Fibroblast of the conjunctiva (primary cell): ENCODE data around the gene KRTAP19-1.
A peak's percentile ranks its signal among the peaks of the same experiment; 100 is the strongest.
"Not testable (repeated sequence)": the region's sequence is repeated elsewhere in the genome, so short reads cannot be mapped to it uniquely, and the experiment has no call there.

ENCODE experiments used
- DNase-seq: peaks from one replicate; pipeline ENCODE4 v3.0.0-alpha.2; 2010; ENCODE audit warnings: low read depth

Gene KRTAP19-1

GRCh38 chr21:30480145-30480544, at the start of gene KRTAP19-1:
Gene KRTAP19-1 (minus strand): TSS chr21:30480367. CDS start chr21:30480317, 50 bp downstream.
- no peak for DNase-seq

- DNase-seq = no peak
Observed at GRCh38 chr21:30518876-30519275, 38.7 kb upstream of the KRTAP19-1 start.

DNA sequence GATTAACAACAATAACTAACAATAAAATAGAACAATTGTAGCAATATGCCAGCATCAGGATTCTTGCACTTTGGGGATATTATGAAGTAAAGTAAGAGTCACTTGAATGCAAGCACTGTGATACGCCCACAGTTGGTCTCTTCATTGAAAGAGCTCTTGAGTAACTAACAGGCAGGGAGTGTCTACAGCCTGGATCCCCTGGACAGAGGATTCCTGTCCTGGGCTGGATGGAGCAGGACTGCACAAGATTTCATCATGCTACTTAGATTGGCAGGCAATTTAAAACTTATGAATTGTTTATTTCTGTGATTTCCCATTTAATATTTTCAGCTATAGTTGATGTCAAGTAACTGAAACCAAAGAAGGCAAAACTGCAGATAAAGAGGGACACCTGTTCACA, 35.5 kb upstream of the KRTAP19-1 start:
- no peak for DNase-seq

- DNase-seq = not testable (repeated sequence)
Observed at GRCh38 chr21:30505621-30506205, 25.5 kb upstream of the KRTAP19-1 start.

GRCh38 chr21:30502041-30502440, 21.9 kb upstream of the KRTAP19-1 start, which contains the start of gene KRTAP19-5:
Gene KRTAP19-5 (minus strand): TSS chr21:30502141. CDS start chr21:30502090, 51 bp downstream.
- DNase-seq = no peak

DNA sequence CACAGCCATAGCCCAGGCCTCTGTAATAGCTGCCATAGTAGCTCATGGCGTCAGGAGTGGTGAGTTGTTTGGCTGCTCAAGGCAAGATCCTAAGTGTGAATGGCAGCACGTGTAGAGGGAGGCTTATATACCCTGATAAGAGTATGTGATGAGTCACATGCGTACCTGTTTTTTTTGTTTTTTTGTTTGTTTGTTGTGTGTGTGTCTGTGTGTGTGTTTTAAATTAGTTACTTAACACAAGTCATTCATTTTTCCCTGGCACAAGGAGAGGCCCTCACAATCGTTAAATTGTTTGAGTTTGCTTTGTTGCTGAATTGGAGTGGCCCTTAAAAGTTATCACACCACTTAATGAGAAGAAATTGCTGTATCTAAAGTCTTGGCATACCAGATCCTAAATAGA, 16.9 kb upstream of the KRTAP19-1 start, which contains the start of gene KRTAP19-4:
Gene KRTAP19-4, minus strand, starts transcription at position 101 of the 400 bp plus-strand sequence. Its CDS starts 55 bp downstream, at position 46.
- no peak for DNase-seq

DNA sequence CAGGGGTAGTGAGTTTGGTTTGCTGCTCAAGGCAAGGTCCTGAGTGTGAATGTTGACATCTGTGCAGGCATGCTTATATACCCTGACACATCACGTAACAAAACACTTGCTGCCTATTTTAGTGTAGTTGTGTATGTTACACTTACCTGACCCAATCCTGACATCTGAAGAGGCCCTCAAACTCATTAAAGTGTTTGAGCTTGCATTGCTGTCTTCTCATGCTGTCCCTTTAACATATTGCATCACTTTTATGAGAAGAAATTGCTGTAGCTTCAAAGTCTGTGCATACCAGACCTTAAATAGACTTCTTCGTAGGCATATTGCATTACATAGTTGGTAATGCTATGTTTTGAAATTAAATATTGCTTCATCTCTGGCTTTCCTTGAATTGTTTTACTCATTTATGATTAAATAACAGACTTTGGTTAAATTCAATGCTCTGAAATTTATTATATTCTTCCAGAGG, 11.8 kb upstream of the KRTAP19-1 start, which contains the start of gene KRTAP19-3:
Gene KRTAP19-3, minus strand, starts transcription at position 51 of the 466 bp plus-strand sequence. CDS start 56 bp downstream, outside the sequence.
- DNase-seq = no peak

- DNase-seq = no peak
Observed at GRCh38 chr21:30487336-30487735, 7.2 kb upstream of the KRTAP19-1 start, which contains the start of gene KRTAP19-2. Gene KRTAP19-2 (minus strand): TSS chr21:30487436. CDS start chr21:30487348, 88 bp downstream.

- no peak for DNase-seq
Observed at GRCh38 chr21:30486180-30486579, 6.0 kb upstream of the KRTAP19-1 start.

DNA sequence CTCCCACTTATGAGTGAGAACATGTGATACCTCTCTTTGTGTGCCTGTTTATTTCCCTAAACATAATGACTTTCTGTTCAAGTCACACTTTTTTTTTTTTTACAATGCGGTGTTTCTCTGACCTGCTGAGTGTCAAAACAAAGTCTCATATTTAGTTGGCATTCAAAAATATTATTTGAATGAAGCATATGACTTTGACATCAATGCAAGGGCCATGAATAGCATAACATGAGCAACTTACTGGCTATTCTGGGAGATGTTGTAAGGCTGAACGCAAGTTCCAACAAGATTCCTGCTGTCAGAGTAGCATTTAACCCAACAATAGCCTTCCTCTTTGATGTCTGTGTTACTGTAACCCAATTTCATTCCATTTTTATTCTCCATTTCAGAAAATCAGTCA, 2.0 kb upstream of the KRTAP19-1 start:
- DNase-seq = no peak

- DNase-seq = no peak
Observed at GRCh38 chr21:30479259-30479658, 908 bp downstream of the KRTAP19-1 start.

GRCh38 chr21:30478004-30478403, 2.2 kb downstream of the KRTAP19-1 start:
- DNase-seq = no peak

- DNase-seq = no peak
Observed at GRCh38 chr21:30468900-30469714, 11.1 kb downstream of the KRTAP19-1 start.

DNA sequence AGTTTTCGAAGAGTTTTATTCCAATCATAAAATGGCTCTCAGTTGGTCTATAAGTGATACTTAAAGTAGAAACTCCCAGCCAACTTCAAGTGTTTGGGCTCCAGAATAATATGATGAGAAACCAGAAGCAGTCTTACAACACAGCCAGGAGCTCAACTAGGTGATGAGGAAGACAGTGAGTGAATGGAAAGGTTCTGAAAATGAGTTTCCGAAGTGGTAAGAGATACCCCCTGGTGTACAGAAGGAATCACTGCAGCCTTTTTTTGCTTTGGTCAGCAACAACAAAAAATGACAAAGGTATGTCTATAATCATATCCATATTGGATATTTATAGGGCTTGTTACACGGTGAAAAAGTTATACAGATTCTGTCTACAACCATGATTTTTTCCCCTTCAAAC, 16.5 kb downstream of the KRTAP19-1 start:
- DNase-seq = no peak

- no peak for DNase-seq
Observed at GRCh38 chr21:30448514-30448913, 31.7 kb downstream of the KRTAP19-1 start.

GRCh38 chr21:30447056-30447455, 33.1 kb downstream of the KRTAP19-1 start:
- DNase-seq = no peak

DNA sequence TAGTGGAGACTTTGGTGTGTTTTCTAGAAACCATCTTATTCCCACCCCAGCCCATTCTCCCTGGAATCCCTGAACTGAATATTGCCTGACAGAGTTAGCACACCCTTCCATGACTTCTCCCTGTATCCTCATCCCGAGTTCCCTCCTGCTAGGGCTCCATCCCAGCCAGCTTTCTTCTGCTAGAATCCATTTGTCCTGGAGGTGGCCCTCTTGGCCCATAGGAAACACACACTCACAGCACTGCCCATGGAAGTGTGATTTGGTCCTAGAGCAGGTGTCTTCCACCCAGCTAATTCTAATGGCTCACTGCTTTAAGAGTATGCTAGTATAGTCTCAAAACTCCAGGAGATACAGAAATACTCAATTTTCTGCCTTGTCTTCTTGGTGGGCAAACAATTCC, 36.0 kb downstream of the KRTAP19-1 start:
- no peak for DNase-seq

- no peak for DNase-seq
Observed at GRCh38 chr21:30443226-30443625, 36.9 kb downstream of the KRTAP19-1 start.

DNA sequence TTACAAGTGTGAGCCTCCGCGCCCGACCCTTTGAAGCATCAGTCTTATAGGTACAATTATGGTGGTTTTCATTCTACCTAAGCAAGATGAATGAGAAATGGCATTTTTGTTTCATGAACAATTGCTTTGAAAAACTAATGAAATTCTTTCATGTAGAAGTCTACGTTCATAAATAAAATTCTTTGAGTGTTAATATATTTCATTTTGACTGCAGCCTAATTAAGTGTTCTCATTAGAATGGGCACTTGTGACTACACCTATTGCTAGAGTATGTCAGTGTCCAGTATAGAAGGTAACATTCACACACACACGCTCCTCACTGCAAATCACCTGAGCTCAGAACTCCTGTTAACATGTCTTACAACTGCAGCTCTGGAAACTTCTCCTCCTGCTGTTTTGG, 40.2 kb downstream of the KRTAP19-1 start, which contains the start of gene KRTAP15-1:
Gene KRTAP15-1, plus strand, starts transcription at position 301 of the 400 bp plus-strand sequence. Its CDS starts 53 bp downstream, at position 354.
- no peak for DNase-seq

- DNase-seq = no peak
Observed at GRCh38 chr21:30437010-30437565, 43.1 kb downstream of the KRTAP19-1 start.

GRCh38 chr21:30434033-30434631, 46.0 kb downstream of the KRTAP19-1 start:
- DNase-seq = peak; percentile 8

- no peak for DNase-seq
Observed at GRCh38 chr21:30430170-30430655, 50.0 kb downstream of the KRTAP19-1 start, which contains the start of gene KRTAP13-4. Gene KRTAP13-4 (plus strand): TSS chr21:30430220. CDS start chr21:30430276, 56 bp downstream.
